ENCODE data around the gene PICALM.

DNA sequence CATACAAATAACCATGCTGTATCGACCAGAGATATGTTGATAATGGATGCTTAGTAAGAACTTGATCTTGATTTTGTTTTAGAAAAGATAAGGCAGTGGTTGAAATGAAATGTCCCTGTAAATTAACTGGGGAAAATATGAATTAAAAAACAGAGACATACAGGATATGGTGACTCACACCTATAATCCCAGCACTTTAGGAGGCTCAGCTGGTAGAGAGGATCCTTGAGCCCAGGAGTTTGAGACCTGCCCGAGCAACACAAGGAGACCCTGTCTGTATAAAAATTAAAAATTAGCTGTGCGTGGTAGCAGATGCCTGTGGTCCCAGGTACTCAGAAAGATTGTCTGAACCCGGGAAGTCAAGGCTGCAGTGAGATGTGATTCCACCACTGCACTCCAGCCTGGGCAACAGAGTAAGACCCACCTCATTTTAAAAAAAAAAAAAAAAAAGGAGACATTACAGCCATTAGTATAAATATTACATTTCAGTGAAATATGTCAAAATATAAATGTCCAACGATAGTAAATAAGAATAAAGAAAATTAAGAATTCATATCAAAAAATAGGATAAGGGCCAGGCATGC, 4.6 kb downstream of the PICALM start:
- TF ChIP-seq, protein P1, sequence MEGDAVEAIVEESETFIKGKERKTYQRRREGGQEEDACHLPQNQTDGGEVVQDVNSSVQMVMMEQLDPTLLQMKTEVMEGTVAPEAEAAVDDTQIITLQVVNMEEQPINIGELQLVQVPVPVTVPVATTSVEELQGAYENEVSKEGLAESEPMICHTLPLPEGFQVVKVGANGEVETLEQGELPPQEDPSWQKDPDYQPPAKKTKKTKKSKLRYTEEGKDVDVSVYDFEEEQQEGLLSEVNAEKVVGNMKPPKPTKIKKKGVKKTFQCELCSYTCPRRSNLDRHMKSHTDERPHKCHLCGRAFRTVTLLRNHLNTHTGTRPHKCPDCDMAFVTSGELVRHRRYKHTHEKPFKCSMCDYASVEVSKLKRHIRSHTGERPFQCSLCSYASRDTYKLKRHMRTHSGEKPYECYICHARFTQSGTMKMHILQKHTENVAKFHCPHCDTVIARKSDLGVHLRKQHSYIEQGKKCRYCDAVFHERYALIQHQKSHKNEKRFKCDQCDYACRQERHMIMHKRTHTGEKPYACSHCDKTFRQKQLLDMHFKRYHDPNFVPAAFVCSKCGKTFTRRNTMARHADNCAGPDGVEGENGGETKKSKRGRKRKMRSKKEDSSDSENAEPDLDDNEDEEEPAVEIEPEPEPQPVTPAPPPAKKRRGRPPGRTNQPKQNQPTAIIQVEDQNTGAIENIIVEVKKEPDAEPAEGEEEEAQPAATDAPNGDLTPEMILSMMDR (IDR thresholded peaks at IDR 0.05) = no peak
- no peak for TF ChIP-seq POLR2A (IDR thresholded peaks at IDR 0.05)

Measured in testis (tissue), 2 donors.